Naive thymus-derived CD4-positive, alpha-beta T cell (primary cell): Measurements from ENCODE around the gene SHLD2. TPM values are rescaled to one million over a fixed set of nuclear protein-coding genes. Genes with fewer than 3 reads are reported as not detected.
"Not testable (repeated sequence)": the region's sequence is repeated elsewhere in the genome, so short reads cannot be mapped to it uniquely, and the experiment has no call there.

Experiments
- ATAC-seq: fragments of 150-1000 bp; cut with Tn5 transposase; 2 replicates; pipeline ENCODE4 v1.10.0; 2021; ENCODE audit warnings: mild to moderate bottlenecking, moderate library complexity
- CTCF ChIA-PET: fragments of 350-600 bp; sonication (Branson Sonifier 250); formaldehyde crosslinking; loops from one replicate; lab custom pipeline; 2021; ENCODE audit warnings: antibody characterized with exemption; lab: Charles Lee
- POLR2A ChIA-PET: fragments of 350-600 bp; sonication (Branson Sonifier 250); formaldehyde crosslinking; loops from one replicate; lab custom pipeline; 2021; ENCODE audit warnings: antibody characterized with exemption, inconsistent platforms; lab: Charles Lee
- DNase-seq, 9 donors: peaks; one replicate each; pipeline versions ENCODE4 v3.0.0 to v3.0.0-alpha.2; 2020 to 2022; ENCODE audit warnings: mixed read lengths in 1 of 9
- H3K27ac ChIP-seq: one replicate; pipeline ENCODE4 v1.7.0; 2013; ENCODE audit warnings: mild to moderate bottlenecking, low read depth, low read length, moderate library complexity
- H3K27me3 ChIP-seq, 2 donors: one replicate each; pipeline ENCODE4 v1.7.0; 2013; ENCODE audit warnings: low read length in 2 of 2, mild to moderate bottlenecking in 2 of 2, moderate library complexity in 2 of 2; ENCODE audit not compliant: control insufficient read depth in 2 of 2, insufficient read depth in 2 of 2
- H3K36me3 ChIP-seq, 3 experiments: 1 replicate in 2 of 3; 2 replicates in 1 of 3; pipeline ENCODE4 v1.7.0; 2013; ENCODE audit warnings: low read length in 3 of 3, mild to moderate bottlenecking in 3 of 3, moderate library complexity in 1 of 3; ENCODE audit not compliant: insufficient read depth in 3 of 3, control insufficient read depth in 2 of 3
- H3K4me1 ChIP-seq, 2 donors: one replicate each; pipeline ENCODE4 v1.7.0; 2013; ENCODE audit warnings: low read length in 2 of 2, mild to moderate bottlenecking in 2 of 2, moderate library complexity in 1 of 2; ENCODE audit not compliant: control insufficient read depth in 2 of 2, insufficient read depth in 2 of 2
- H3K4me3 ChIP-seq: 2 replicates; pipeline ENCODE4 v1.7.0; 2013; ENCODE audit warnings: mild to moderate bottlenecking, low read length
- H3K9me3 ChIP-seq, 3 experiments: 1 replicate in 2 of 3; 2 replicates in 1 of 3; pipeline ENCODE4 v1.7.0; 2013; ENCODE audit warnings: low read length in 3 of 3; ENCODE audit not compliant: control insufficient read depth in 2 of 3
- H3K27ac Mint-ChIP-seq, 9 donors: one replicate each; pipeline ENCODE4 v1.8.0; 2020 to 2022; ENCODE audit warnings: mixed read lengths in 9 of 9, mild to moderate bottlenecking in 8 of 9, moderate library complexity in 5 of 9, inconsistent platforms in 2 of 9
- H3K27me3 Mint-ChIP-seq, 5 donors: one replicate each; pipeline ENCODE4 v1.8.0; 2021 to 2022; ENCODE audit warnings: mixed read lengths in 5 of 5, mild to moderate bottlenecking in 1 of 5
- H3K36me3 Mint-ChIP-seq, 5 donors: one replicate each; pipeline ENCODE4 v1.8.0; 2020 to 2022; ENCODE audit warnings: mixed read lengths in 5 of 5, mild to moderate bottlenecking in 3 of 5, inconsistent platforms in 1 of 5
- H3K4me1 Mint-ChIP-seq, 7 donors: one replicate each; pipeline ENCODE4 v1.8.0; 2020 to 2022; ENCODE audit warnings: mixed read lengths in 7 of 7, mild to moderate bottlenecking in 3 of 7, inconsistent platforms in 1 of 7
- H3K4me3 Mint-ChIP-seq, 10 donors: one replicate each; pipeline ENCODE4 v1.8.0; 2020 to 2022; ENCODE audit warnings: mild to moderate bottlenecking in 10 of 10, mixed read lengths in 10 of 10, moderate library complexity in 6 of 10, inconsistent platforms in 2 of 10
- H3K9me3 Mint-ChIP-seq, 11 donors: one replicate each; pipeline ENCODE4 v1.8.0; 2020 to 2022; ENCODE audit warnings: mixed read lengths in 11 of 11, mild to moderate bottlenecking in 4 of 11, inconsistent platforms in 1 of 11, moderate library complexity in 1 of 11
- intact Hi-C, 2 donors: fragments of 100-400 bp; cut with micrococcal nuclease; formaldehyde crosslinking; loops; one replicate each; pipeline ENCODE4 v1.15.1; 2023
- polyA plus RNA-seq, 2 donors: library from polyadenylated mRNA; unstranded; fragments of 300-500 nt; fragmentation: Illumina TruSeq; gene quantifications; one replicate each; pipeline ENCODE4 v1.2.3, GENCODE V29; 2021
- total RNA-seq, 6 experiments: library from RNA in 5 of 6; stranded (reverse) in 5 of 6; gene quantifications; 1 replicate in 5 of 6; 2 replicates in 1 of 6; pipeline ENCODE4 v1.2.3 and lab custom pipeline; 2021 to 2026

SHLD2 gene
- total and polyA plus RNA-seq, 7 experiments from 2014 or later = 14.9 to 31.4 (median 20.6) TPM

- H3K4me1 ChIP-seq, H3K27ac Mint-ChIP-seq, H3K27me3 Mint-ChIP-seq, H3K27ac ChIP-seq, H3K9me3 Mint-ChIP-seq, intact Hi-C loops, H3K4me3 ChIP-seq, POLR2A ChIA-PET, H3K4me3 Mint-ChIP-seq, H3K4me1 Mint-ChIP-seq, H3K36me3 ChIP-seq, DNase-seq, H3K9me3 ChIP-seq, H3K27me3 ChIP-seq, CTCF ChIA-PET, ATAC-seq: not testable (repeated sequence)
- H3K36me3 Mint-ChIP-seq = peaks cover 2 to 13% (median 8%) of the 10 kb centered on the region in 5 donors
Observed at GRCh38 chr10:87170705-87171104, 75.7 kb downstream of the SHLD2 start.

DNA sequence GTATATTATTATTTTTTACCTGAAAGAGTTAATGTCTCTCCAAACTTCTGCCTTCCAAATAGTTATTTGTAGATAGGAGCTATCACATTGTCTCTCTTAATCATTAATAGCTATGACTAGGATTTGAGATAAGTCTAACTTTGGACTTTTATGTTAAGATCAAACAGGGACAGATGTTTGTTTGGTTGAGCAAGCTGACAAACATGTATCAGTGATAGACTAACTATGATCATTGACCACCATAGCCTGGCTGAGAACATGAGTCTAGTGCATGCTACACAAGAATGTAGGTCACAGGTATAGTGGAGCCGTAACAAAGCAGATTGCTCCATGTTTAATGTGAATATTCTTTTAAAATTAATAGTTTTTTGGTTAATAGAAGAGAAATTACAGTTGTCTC is 76.7 kb downstream of the SHLD2 start:
- H3K27ac Mint-ChIP-seq, H3K4me1 ChIP-seq, H3K4me3 ChIP-seq, H3K4me3 Mint-ChIP-seq, intact Hi-C loops, H3K27ac ChIP-seq, H3K9me3 ChIP-seq, H3K27me3 Mint-ChIP-seq, POLR2A ChIA-PET, H3K36me3 ChIP-seq, ATAC-seq, H3K4me1 Mint-ChIP-seq, H3K9me3 Mint-ChIP-seq, H3K27me3 ChIP-seq, DNase-seq, CTCF ChIA-PET: not testable (repeated sequence)
- H3K36me3 Mint-ChIP-seq = peaks cover 2 to 12% (median 7%) of the 10 kb centered on the region in 5 donors

DNA sequence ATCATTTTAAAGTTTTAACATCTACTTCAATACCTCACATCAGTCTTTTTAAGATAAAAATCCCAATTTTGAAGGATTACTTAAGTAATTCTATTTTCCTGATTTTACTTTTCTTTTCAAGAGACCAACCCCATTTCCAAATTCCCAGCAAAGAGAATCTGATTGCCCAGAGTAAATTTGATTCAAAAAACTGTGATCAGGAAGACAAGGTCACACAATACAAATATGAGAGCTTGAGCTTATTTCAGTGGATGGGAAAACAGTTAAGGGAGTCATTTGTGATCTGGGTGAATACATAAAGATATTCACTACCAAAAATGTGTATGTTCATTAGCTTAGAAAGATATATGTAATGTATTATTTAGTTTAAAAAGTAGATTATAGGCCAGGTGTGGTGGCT is 77.2 kb downstream of the SHLD2 start:
- H3K4me3 Mint-ChIP-seq, H3K27me3 ChIP-seq, H3K4me3 ChIP-seq, ATAC-seq, H3K4me1 Mint-ChIP-seq, CTCF ChIA-PET, H3K9me3 ChIP-seq, H3K4me1 ChIP-seq, H3K27me3 Mint-ChIP-seq, H3K36me3 Mint-ChIP-seq, intact Hi-C loops, H3K36me3 ChIP-seq, H3K9me3 Mint-ChIP-seq, H3K27ac ChIP-seq, DNase-seq, H3K27ac Mint-ChIP-seq, POLR2A ChIA-PET: not testable (repeated sequence)

DNA sequence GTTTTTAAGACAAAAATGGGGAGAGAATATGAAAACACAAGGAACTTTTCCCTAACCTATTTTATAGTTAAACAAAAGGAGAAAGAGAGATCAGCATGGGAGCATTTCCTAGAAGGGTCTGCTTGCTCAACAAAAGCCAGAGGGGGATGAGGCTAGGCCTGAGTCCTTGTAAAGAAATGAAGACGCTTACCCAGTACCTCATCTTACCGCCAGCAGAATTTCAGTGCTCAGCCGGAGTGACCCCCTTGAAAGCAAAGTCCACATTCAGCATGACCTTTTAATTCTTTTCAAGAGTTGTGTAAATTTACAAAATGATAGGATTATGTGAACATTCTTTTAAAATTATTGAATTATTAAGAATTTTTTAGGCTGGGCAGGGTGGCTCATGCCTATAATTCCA is 82.6 kb downstream of the SHLD2 start:
- DNase-seq, POLR2A ChIA-PET, H3K4me3 ChIP-seq, H3K4me1 ChIP-seq, H3K27ac Mint-ChIP-seq, H3K4me1 Mint-ChIP-seq, H3K27ac ChIP-seq, CTCF ChIA-PET, H3K4me3 Mint-ChIP-seq, H3K9me3 Mint-ChIP-seq, H3K27me3 ChIP-seq, H3K9me3 ChIP-seq, H3K36me3 ChIP-seq, intact Hi-C loops, H3K27me3 Mint-ChIP-seq, ATAC-seq: not testable (repeated sequence)
- peaks cover 6 to 24% (median 13%) of the 10 kb centered on the region in 5 donors for H3K36me3 Mint-ChIP-seq

DNA sequence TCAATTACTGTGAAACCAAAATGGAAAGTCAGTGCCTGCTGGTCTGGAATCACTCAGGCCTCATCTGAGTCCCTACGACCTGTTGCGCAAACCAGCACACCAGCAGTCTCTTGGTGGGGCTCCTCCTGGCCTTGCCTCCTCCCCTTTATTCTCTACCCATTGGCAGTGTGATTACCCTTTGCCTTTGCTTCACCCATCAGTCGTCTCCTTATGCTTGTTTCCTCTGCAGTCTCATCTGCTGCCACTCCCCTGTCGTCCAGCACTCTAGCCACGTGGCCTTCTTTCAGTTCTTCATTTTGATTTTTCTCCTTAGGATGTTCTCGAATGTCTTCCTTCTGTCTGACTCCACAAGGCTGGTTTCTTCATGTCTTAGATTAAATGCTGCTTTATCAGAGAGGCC is 89.4 kb downstream of the SHLD2 start:
- H3K4me3 ChIP-seq, H3K4me1 ChIP-seq, DNase-seq, POLR2A ChIA-PET, CTCF ChIA-PET, H3K27me3 Mint-ChIP-seq, intact Hi-C loops, H3K27me3 ChIP-seq, H3K4me3 Mint-ChIP-seq, H3K27ac Mint-ChIP-seq, H3K27ac ChIP-seq, H3K9me3 ChIP-seq: not testable (repeated sequence)
- peaks cover 0 to 31% (median 9%) of the 10 kb centered on the region in 11 donors for H3K9me3 Mint-ChIP-seq
- H3K36me3 ChIP-seq = peaks cover 0 to 10% (median 3%) of the 10 kb centered on the region in 3 experiments
- peak; percentile 87 for ATAC-seq
- H3K36me3 Mint-ChIP-seq = peaks cover 15 to 70% (median 57%) of the 10 kb centered on the region in 5 donors
- H3K4me1 Mint-ChIP-seq = peaks cover 0 to 10% (median 0%) of the 10 kb centered on the region in 7 donors

GRCh38 chr10:87186016-87186415 is 91.0 kb downstream of the SHLD2 start:
- intact Hi-C loops, H3K27me3 Mint-ChIP-seq, POLR2A ChIA-PET, H3K27me3 ChIP-seq, H3K27ac Mint-ChIP-seq, H3K4me1 ChIP-seq, H3K4me3 Mint-ChIP-seq, ATAC-seq, CTCF ChIA-PET, H3K4me3 ChIP-seq, DNase-seq, H3K27ac ChIP-seq, H3K9me3 ChIP-seq: not testable (repeated sequence)
- Mint-ChIP-seq H3K4me1 (peaks cover 0 to 12% (median 0%) of the 10 kb centered on the region in 7 donors), H3K36me3 (peaks cover 15 to 66% (median 49%) of the 10 kb centered on the region in 5 donors), H3K9me3 (peaks cover 0 to 31% (median 9%) of the 10 kb centered on the region in 11 donors)
- peaks cover 0 to 13% (median 3%) of the 10 kb centered on the region in 3 experiments for H3K36me3 ChIP-seq

DNA sequence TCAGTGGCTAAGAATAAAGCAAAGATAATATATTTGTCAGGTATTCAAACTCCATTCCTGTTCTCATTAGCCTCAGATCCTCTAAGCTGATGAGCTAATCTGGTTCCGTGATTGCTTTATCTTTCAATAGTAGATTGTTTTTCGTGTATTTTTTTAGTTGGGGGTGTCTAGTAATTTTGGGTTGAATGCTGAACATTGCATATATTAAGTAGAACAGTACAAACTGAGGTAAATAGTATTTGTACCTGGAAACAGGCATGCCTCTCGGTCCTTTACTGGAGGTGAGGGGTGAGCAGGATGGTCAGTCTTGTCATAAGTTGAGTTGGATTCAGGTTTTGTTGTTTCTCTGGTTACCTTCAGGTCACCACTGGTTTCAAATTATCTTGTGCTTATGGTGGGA is 92.6 kb downstream of the SHLD2 start:
- ATAC-seq, CTCF ChIA-PET, H3K9me3 ChIP-seq, H3K4me3 ChIP-seq, POLR2A ChIA-PET, intact Hi-C loops, H3K27me3 ChIP-seq, H3K4me1 ChIP-seq, DNase-seq, H3K27ac Mint-ChIP-seq, H3K4me3 Mint-ChIP-seq, H3K27ac ChIP-seq, H3K27me3 Mint-ChIP-seq: not testable (repeated sequence)
- H3K36me3 Mint-ChIP-seq = peaks cover 15 to 68% (median 56%) of the 10 kb centered on the region in 5 donors
- H3K9me3 Mint-ChIP-seq = peaks cover 0 to 31% (median 9%) of the 10 kb centered on the region in 11 donors
- H3K4me1 Mint-ChIP-seq = peaks cover 0 to 12% (median 0%) of the 10 kb centered on the region in 7 donors
- H3K36me3 ChIP-seq = peaks cover 0 to 13% (median 3%) of the 10 kb centered on the region in 3 experiments
